OCI-LY1 (cell line): ENCODE measurements around the gene THAP4.

Source experiments
- CTCF ChIP-seq: fragments of 200-600 bp; sonication (generic), shearing (Covaris generic); IDR thresholded peaks from 2 replicates; pipeline ENCODE4 v1.5.1; 2017; ENCODE audit warnings: mild to moderate bottlenecking, antibody characterized with exemption, low read length, moderate library complexity, mixed read lengths
- EZH2 ChIP-seq: fragments of 200-600 bp; sonication (generic), shearing (Covaris generic); IDR thresholded peaks from 2 replicates; pipeline ENCODE4 v1.8.0; 2017; ENCODE audit warnings: borderline replicate concordance, mixed run types, mild to moderate bottlenecking, antibody characterized with exemption, low read length, moderate library complexity, mixed read lengths

- TF ChIP-seq EZH2 (no peak), CTCF (no peak)
Observed at GRCh38 chr2:241613017-241613780, 23.8 kb downstream of the THAP4 start.
